Right atrium auricular region (tissue), 2 donors: ENCODE results near the gene CDCA8. TPM values are rescaled to one million over a fixed set of nuclear protein-coding genes. Genes with fewer than 3 reads are reported as not detected.

ENCODE experiments used
- DNase-seq: peaks from one replicate; pipeline ENCODE4 v3.0.0-alpha.2; 2019; ENCODE audit warnings: low spot score
- H3K27ac ChIP-seq, 2 donors: fragments of 200-600 bp; sonication (generic); 1 replicate in 1 of 2; 2 replicates in 1 of 2; pipeline ENCODE4 v1.5.1; 2016 to 2019
- H3K27me3 ChIP-seq, 2 donors: fragments of 200-600 bp; sonication (generic); one replicate each; pipeline versions ENCODE4 v1.5.1 to v1.6.0; 2017 to 2019
- H3K36me3 ChIP-seq: fragments of 200-600 bp; sonication (generic); one replicate; pipeline ENCODE4 v1.5.1; 2016
- H3K4me1 ChIP-seq, 2 donors: fragments of 200-600 bp; sonication (generic); one replicate each; pipeline versions ENCODE4 v1.5.1 to v1.6.0; 2017 to 2019
- H3K4me3 ChIP-seq, 2 donors: fragments of 200-600 bp; sonication (generic); 1 replicate in 1 of 2; 2 replicates in 1 of 2; pipeline ENCODE4 v1.5.1; 2017 to 2019; ENCODE audit warnings: mild to moderate bottlenecking in 1 of 2, moderate library complexity in 1 of 2
- H3K9me3 ChIP-seq, 2 donors: fragments of 200-600 bp; sonication (generic); one replicate each; pipeline ENCODE4 v1.5.1; 2019
- total RNA-seq, 2 donors: library from RNA; depleted of rRNA; stranded (reverse); fragments of >200 nt; gene quantifications; one replicate each; pipeline ENCODE4 v1.1.0, GENCODE V29; 2016
- TF ChIP-seq, protein P1 (sequence below), 2 donors: fragments of 200-600 bp; sonication (generic); IDR thresholded peaks; one replicate each; pipeline ENCODE4 v1.5.1; 2019; ENCODE audit warnings: antibody characterized with exemption in 2 of 2

The CDCA8 gene
- total RNA-seq, 2 donors from 2014 or later, result 0.48 to 0.55 TPM

- Histone ChIP-seq H3K27me3 (no peaks in the 10 kb centered on the region), H3K27ac (no peak overlapping the region), H3K36me3 (no peaks in the 10 kb centered on the region), H3K4me3 (no peak overlapping the region), H3K4me1 (no peaks in the 10 kb centered on the region), H3K9me3 (no peaks in the 10 kb centered on the region)
- DNase-seq, result no peak
- TF ChIP-seq, protein P1, sequence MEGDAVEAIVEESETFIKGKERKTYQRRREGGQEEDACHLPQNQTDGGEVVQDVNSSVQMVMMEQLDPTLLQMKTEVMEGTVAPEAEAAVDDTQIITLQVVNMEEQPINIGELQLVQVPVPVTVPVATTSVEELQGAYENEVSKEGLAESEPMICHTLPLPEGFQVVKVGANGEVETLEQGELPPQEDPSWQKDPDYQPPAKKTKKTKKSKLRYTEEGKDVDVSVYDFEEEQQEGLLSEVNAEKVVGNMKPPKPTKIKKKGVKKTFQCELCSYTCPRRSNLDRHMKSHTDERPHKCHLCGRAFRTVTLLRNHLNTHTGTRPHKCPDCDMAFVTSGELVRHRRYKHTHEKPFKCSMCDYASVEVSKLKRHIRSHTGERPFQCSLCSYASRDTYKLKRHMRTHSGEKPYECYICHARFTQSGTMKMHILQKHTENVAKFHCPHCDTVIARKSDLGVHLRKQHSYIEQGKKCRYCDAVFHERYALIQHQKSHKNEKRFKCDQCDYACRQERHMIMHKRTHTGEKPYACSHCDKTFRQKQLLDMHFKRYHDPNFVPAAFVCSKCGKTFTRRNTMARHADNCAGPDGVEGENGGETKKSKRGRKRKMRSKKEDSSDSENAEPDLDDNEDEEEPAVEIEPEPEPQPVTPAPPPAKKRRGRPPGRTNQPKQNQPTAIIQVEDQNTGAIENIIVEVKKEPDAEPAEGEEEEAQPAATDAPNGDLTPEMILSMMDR (IDR thresholded peaks at IDR 0.05), result no peak
These were observed 30.1 kb downstream of the CDCA8 start for GRCh38 chr1:37722181-37723071.

DNA sequence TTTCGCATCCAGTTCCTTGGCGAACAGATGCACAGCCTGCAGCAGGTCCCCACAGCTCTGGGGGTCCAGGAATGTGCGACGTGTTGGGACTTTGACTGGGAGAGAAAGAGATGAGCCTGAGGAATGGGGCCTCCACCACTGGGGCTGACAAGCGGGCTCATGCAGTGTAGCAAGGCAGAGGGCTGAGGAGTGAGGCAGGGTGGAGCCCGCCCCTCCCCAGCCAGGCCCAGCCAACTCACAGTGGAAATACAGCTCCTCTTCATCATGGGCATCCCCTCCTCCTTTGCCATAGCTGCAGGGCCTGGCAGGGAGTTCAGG, 30.7 kb downstream of the CDCA8 start:
- H3K27ac ChIP-seq, result no peak overlapping the region
- no peaks in the 10 kb centered on the region for H3K9me3 ChIP-seq
- H3K27me3 ChIP-seq, result no peaks in the 10 kb centered on the region
- H3K36me3 ChIP-seq, result no peaks in the 10 kb centered on the region
- no peak for DNase-seq
- H3K4me3 ChIP-seq, result no peak overlapping the region
- TF ChIP-seq, protein P1 (IDR thresholded peaks at IDR 0.05), result no peak
- no peaks in the 10 kb centered on the region for H3K4me1 ChIP-seq

DNA sequence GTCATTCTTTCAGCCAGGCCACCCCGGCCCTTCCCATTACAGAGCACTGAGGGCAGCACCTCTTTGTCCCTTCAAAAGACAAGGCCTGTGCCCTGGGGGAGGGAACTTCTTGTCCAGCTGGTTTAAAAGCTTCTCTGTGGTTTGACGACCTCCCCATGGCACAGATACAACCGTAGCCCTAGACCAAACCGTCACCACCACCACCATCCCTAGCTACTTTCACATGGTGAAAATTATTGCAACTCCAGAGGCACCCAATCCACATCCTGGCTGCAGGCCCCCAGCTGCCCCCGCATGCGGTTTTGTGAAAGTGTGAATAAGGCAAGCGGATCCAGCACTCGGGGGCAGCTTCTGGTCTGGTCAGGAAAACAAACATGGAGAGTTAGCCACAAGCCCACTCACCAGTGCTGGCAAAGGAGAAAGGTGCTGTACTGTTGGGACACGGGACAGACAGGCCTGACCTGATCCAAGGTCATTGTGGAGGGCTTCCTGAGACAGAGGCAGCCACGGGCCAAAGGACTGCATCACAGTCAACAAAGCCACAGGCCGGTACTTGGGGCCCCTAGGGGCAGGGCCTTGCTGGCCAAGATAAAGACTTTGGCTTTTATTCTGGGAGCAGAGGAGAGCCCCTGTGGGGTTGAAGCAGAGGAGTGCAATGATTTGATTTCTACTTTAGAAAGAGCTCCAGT, 31.2 kb downstream of the CDCA8 start:
- TF ChIP-seq, protein P1 (IDR thresholded peaks at IDR 0.05), result no peak
- no peak overlapping the region for H3K4me3 ChIP-seq
- no peaks in the 10 kb centered on the region for H3K9me3 ChIP-seq
- no peak overlapping the region for H3K27ac ChIP-seq
- no peak for DNase-seq
- H3K27me3 ChIP-seq, result no peaks in the 10 kb centered on the region
- no peaks in the 10 kb centered on the region for H3K36me3 ChIP-seq
- no peaks in the 10 kb centered on the region for H3K4me1 ChIP-seq

DNA sequence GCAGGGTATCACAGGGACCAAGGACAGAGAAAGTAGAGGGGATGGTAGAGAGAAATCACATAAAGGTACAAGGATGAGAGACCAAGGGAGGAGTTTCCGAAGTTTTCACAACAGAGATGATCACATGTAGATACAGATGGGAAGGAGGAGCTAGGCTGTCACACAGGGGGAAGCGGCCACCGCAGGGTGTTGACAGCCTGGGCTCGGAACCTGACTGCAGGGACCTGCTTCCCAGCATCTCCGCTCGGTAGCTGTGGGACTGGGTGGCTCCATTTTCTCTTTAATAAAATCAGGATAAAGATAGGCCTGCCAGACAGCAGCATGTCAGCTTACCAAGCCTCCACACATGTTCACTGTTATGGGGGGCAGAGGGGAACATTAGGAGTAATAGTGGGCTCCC, 32.3 kb downstream of the CDCA8 start:
- DNase-seq, result no peak
- TF ChIP-seq, protein P1 (IDR thresholded peaks at IDR 0.05), result no peak
- Histone ChIP-seq H3K4me3 (no peak overlapping the region), H3K9me3 (no peaks in the 10 kb centered on the region), H3K27me3 (no peaks in the 10 kb centered on the region), H3K27ac (no peak overlapping the region), H3K36me3 (no peaks in the 10 kb centered on the region), H3K4me1 (no peaks in the 10 kb centered on the region)

DNA sequence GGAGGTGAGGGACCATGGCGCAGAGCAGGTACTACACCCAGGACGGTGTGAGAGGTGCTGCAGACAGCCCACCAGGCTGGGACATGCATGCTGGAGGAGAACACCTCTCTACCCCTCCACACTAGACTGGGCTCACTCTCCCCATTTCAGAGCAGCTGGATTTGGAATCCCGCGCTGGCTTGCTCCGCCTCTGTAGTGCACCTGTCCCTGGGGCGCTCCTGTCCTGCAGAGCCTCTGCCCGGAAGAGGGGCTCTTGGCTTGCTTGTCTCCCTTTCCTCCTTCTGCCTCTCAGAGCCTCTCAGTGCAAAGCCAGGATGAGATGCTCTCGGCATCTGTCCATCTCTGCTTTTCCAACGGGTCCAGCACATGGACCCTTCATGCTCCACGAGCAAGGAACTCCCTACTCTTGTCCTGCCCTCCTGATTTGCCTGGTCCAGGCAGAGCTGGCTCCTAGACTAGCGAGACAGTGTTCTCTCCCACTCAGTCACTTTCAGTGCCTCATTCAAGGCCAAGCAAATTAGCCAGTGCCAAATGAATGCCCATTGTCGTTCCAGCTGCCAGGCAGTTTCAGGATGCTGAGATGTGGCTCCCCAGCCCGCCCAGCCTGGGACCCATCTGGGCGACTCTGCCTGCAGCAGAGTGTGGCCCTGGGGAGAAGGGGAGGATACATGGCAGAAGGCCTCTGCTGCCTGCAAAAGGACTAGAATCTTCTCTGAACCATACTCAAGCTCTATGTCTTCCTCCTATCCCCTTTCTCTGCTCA, 33.7 kb downstream of the CDCA8 start:
- no peak for DNase-seq
- Histone ChIP-seq H3K27ac (no peak overlapping the region), H3K9me3 (no peaks in the 10 kb centered on the region), H3K27me3 (no peaks in the 10 kb centered on the region), H3K4me3 (no peak overlapping the region), H3K4me1 (no peaks in the 10 kb centered on the region), H3K36me3 (no peaks in the 10 kb centered on the region)
- TF ChIP-seq, protein P1 (IDR thresholded peaks at IDR 0.05), result no peak
